Activated naive CD4-positive, alpha-beta T cell treated with Interleukin-2 at 50 U/mL for 16 hours (primary cell): ENCODE measurements around the gene PEX3.
"Not testable (repeated sequence)": the region's sequence is repeated elsewhere in the genome, so short reads cannot be mapped to it uniquely, and the experiment has no call there.

Experiments used
- DNase-seq: peaks from one replicate; pipeline ENCODE4 v3.0.0-alpha.2; 2020

PEX3 gene

DNA sequence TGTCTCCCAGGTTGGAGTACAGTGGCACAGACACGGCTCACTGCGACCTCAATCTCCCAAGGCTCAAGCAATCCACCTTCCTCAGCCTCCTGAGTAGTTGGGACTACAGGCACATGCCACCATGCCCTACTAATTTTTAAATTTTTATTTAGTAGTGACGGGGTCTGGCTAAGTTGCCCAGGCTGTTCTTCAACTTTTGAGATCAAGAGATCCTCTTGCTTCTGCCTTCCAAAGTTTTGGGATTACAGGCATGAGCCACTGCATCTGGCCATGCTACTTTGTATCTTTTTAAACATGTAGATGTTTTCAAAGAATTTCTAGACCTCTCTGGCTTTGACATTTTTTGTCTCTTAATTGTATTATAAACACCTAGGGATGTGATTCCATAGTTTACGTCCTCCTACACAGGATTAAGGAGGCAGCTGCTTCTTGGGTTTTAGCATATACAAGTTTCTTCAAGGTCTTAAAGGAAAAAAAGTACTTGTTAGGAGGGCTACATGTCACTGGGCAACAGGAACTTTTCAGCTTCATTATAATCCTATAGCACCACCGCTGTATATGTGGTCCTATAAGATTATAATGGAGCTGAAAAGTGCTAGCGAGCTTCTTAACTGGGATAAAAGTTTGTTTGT, 1.4 kb upstream of the PEX3 start:
- no peak for DNase-seq

DNA sequence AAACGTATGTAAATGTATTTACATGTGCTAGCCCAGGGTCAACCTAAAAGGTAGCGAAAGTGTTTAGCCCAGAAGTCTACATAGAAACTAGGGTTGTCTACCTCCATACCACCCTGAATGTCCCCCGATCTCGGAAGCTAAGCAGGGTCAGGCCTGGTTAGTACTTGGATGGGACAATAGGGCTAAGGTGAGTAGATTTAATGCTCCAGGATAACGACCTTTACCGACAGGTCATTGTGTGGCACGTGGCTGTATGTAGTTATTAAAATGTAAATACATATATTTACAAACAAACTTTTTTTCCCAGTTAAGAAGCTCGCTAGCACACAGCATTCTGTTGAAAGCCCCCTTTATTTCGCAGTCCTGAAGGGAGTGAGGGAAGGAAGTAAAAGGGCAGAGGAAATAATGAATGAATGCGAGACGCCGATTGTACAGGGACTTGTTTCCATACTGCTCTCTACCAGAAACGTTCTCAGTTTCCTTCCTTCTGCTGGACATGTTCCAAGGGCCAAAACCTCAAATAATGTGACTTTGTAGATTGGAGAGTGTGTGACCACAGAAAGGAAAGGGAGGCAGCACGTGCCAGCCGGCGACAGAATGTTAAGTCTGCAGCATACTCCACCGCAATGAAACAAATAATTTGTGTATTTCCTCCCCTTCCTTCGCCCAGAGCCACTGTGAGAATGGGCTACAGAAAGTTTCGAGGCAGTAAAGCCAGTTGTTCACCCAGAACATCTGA, 722 bp upstream of the PEX3 start:
- DNase-seq = peak; percentile 35

DNA sequence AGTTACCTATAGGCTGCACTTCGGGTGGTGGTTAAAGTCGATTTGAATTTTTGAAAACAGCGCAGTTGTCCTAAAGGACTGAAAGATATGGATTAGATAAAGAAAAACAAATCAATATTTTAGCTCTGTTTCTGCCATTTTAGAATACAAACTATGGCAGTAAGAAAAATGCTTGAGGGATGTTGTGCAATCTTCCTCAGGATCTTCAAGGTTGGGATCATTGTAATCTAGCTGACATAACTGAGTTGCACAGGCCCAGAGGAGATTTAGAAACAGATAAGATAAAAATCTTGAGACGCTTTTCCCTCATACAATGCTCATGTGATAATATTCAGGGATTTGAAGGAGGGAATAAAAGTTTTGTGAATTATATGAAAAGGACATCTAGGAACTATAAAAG, 926 bp downstream of the PEX3 start:
- no peak for DNase-seq

DNA sequence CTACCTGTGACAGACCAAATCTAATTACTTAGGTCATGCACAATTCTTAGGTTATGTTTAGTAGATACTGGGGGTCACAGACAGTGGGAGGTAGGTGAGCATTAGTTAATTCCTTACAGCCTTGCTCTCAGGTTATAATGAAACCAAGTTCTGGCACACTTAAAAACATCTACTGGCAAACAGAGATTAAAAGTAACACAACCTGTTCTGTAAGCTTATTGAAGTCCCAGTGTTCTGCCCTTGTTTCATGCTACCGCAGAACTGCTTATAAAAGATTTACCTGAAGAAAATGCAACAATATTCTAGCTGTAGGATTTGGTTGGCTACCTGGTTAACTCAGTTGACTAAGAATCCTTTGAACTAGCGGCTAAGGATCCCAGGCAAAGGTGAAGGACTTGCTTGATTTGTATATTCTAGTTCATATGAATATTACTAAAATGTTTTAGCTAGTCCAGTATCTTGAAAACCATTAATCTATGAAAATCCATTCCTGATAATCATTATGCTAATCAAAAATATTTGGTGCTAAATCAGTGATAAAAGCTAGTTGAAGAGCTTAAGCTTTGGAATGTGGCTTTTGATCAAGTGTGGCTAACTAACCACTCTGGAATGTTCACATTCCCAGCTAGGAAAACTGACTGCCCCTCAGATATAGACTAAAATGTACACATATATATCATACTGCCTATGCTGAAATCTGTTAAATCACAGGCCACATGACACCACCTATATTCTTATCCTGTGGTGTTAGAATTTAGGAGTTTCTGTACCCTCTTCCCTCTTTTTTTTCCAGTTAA, 7.2 kb downstream of the PEX3 start:
- DNase-seq = no peak

DNA sequence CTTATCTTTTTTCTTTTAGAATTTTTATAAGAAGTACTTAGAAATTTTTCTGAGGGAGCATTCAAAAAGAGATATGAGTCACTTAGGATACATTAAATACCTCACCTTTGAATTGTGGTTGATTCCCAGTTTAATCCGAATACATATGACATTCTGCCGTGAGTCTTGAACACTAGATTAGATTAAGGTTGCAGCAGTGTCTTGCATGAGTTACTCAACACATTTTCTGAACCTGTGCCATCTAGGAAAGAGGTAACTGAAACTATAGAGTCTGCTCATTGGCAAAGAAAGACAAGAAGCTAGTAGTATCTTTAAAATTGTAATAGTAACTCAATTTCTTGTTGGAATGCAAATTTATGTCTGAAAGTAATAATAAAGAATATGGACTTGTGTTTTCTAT, 14.9 kb downstream of the PEX3 start:
- DNase-seq = no peak

DNA sequence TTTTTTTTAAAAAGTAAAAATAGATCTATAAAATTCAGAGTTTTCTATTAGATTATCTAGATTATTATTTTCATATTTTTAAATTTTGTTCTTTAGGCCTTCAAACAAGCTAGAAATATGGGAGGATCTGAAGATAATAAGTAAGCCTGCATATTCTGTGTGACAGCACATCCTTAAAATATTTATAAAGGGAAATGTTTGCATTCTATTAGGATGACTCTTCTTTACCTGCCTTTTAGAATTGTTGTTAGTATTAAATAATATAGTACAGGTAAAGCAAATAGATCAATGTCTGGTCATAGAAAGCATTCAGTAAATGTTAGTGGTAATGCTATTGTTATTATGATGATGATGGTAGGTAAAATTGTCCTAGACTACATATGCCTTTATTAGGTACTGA, 17.4 kb downstream of the PEX3 start:
- no peak for DNase-seq

DNA sequence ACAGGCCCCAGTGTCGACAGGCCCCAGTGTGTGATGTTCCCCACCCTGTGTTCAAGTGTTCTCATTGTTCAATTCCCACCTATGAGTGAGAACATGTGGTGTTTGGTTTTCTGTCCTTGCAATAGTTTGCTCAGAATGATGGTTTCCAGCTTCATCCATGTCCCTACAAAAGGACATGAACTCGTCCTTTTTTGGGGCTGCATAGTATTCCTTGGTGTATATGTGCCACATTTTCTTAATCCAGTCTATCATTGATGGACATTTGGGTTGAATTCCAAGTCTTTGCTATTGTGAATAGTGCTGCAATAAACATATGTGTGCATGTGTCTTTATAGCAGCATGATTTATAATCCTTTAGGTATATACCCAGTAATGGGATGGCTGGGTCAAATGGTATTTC, 18.2 kb downstream of the PEX3 start:
- DNase-seq = not testable (repeated sequence)

DNA sequence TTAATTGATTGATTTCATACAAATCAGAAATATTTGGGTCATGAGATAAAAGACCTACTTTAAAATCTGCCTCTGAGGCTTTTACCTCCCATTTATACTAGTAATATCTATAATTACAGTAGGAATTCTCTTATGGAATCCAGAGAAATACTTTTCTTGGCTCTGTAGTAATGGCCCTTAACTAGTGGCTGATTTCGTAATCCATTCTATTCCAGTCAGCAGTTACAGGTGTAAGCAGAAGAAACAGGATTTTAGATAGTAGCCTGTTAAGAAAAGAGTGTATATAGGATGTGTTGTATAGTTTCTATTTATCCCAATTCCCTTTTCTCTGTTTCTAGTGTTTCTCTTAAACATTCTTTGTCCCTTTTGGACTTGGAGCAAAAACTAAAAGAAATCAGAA, 21.2 kb downstream of the PEX3 start:
- DNase-seq = no peak

DNA sequence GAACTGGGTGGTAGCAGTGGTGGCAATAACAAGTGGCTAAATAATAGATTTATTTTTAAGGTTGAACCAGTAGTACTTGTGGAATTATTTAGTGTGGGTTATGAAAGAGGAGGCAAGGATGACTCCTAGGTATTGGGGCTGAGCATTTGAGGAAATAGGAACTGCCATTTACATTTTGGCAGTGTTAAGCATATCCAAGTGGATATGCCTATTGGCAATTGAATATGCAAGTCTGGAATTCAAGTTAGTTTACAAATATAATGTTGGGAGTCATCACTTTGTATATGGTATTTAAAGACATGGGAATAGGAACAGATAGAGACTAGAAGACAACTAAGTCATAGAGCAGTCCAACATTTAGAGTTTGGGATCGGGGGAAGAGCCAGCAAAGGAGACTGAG, 25.9 kb downstream of the PEX3 start:
- DNase-seq = no peak

DNA sequence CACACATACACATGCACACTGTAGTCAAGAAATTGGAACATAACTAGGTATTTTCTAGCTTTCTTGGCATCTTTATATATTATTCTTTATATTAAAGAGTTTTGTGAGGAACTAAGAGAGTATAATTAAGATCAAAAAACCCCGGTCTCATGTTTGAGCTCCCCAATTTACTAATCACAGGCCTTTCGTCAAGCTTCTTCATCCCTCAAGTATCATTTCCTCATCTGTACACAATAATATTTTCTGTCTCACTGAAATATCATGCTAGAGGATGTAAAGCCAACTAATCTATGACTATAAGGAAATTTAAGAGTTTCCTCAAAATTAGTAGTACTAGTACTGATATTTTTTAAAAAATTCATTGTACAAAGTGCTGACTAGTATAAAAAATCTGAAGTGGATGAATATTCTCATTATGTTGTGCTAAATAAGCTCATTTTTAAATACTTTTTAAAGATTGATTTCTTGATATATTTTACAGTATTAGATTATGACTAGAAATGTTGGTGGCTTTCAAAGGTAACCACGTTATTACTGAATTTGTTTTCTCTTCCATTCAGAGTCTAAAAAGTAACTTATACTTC, 28.0 kb downstream of the PEX3 start:
- DNase-seq = no peak

DNA sequence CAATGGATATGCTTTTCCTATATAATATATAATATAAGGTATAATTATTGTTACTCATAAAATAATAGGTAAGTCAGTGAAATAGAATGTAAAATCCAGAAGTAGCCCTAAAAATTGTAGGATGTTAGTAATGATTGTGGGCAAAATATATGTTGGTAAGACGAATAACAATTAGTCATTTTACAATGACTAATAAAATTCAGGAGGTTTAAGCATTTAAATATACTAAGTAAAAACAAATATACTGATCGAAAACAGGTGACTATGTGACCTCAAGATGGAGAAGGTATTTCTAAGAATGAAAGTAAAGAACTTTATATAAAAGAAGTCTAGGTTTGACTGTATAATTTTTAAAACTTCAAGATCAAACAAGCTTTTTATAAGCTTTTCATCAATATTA, 32.0 kb downstream of the PEX3 start:
- DNase-seq = no peak

DNA sequence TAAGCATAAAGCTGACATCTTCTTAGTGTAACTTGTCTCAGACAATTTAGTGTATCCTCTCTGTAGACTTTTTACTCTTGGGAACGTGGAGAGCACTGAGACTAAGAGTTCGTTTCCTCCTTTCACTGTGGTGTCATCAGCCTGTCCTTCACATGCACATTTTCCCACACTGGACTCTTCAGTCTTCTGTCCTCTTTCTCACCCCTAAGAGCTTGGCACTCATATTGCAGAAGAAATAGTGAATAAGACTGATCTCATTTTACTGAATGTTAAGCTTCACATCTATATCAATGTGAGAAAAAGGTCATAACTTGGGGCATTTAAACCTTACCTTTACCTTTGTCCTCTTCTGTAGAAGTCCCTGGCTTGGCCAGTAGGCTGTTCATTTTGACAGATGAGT, 35.4 kb downstream of the PEX3 start:
- DNase-seq = no peak

DNA sequence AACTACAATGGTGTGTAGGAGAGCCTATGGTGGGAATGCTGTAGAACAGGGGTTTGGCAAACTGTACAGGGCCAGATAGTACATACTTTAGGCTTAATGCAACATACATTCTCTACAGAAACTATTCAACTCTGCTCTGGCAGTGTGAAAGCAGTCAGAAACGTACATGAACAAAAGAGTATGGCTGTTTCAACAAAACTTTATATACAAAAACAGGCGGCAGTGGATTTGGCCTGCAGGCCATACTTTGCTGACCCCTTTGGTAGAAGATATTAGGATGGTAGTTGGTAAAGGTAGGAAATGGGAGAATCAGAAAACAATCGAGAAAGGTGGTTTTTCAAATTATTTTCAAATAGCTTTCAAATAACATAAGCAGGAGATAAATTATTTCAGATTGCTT, 36.1 kb downstream of the PEX3 start:
- DNase-seq = no peak

DNA sequence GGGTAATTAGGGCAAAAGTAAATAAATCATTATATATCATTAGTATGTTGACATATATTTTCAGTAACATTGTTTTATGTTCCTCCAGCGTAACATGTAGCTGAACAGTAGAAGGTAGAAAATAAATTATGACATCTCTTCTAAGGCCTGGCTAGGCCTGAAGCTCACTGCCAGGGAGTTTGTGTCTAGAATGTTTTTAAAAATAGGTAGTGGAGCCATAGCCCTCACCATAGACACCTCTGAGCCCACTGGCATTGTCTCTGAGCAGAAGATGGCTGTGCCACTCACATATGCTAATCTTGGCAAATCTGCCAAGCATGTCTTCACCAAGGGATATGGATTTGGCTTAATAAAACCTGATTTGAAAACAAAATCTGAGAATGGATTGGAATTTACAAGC, 39.6 kb downstream of the PEX3 start:
- DNase-seq = no peak

DNA sequence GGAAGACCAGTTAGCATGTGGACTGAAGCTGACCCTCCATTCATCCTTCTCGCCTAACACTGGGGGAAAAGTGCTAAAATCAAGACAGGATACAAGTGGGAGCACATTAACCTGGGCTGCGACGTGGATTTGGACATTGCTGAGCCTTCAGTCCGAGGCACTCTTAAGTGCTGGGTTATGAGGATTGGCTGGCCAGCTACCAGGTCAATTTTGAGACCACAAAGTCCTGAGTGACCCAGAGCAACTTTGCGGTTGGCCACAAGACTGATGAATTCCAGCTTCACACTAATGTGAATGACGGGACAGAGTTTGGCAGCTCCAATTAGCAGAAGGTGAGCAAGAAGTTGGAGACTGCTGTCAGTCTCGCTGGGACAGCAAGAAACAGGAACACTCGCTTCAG, 40.2 kb downstream of the PEX3 start:
- no peak for DNase-seq

DNA sequence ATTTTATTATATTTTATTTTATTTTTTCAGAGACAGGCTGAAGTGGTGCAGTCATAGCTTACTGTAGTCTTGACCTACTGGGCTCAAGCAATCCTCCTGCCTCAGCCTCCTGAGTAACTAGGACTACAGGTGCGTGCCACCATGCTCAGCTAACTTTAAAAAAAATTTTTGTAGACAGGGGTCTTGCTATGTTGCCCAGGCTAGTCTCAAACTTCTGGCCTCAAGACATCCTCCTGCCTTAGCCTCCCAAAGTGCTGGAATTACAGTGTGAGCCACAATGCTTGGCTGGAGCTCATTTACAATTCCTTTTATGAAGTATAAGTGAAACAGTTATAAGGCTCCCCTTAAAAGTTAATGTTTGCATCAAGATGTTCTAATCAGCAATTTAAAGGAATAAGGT, 46.4 kb downstream of the PEX3 start:
- DNase-seq = no peak

DNA sequence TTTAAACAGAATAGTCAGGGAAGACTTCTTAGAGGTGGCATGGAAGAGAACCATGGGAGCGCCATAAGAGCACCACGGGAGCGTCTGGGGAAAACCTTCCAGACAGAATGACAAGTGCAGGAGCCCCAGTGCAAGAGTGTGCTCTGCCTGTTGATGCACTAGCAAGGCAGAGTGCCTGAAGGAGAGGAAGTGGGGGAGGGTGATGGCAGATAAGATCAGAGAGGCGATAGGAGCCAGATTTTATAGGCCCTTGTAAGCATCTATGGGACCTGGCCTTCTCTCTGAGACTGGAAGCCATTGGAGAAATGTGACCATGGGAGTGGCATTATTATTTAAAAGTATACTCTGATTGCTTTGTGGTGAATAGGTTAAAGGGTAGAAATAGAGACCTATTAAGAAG, 47.8 kb downstream of the PEX3 start:
- no peak for DNase-seq

DNA sequence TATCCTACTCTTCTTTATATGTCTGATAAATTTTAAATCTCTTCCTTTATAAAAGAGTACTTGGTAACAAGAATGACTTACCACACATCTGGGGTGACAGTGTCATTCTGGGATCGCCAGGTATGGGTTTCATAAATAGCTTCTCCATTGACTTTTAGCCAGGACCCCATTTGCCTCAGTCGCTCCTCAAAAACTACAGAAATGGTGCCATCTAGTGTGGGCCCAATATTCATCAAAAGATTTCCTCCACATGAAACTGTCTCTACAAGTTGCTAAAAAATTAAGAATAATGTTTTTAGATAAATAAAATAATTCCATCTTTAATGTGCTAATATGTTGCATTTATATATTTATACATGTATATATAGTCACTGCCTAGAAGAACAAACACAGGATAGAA, 51.2 kb downstream of the PEX3 start:
- no peak for DNase-seq

DNA sequence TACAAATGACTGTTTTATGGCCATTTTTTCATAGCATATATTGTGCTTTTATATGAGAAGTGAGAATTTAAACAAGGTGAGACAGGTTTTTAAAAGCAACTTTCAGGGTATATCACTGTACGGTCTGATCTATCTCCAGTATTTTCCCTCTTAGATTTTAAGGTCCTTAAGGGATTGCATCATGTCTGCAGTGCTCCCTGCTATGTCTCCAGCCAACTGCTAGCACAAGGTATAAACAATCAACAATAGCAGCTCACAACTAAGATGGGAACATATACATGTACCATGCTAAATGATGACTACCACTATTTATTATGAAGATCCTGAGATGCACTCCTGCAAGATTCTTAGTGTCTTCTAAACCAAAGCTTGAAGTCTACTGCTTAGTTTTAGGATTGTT, 53.8 kb downstream of the PEX3 start:
- no peak for DNase-seq

DNA sequence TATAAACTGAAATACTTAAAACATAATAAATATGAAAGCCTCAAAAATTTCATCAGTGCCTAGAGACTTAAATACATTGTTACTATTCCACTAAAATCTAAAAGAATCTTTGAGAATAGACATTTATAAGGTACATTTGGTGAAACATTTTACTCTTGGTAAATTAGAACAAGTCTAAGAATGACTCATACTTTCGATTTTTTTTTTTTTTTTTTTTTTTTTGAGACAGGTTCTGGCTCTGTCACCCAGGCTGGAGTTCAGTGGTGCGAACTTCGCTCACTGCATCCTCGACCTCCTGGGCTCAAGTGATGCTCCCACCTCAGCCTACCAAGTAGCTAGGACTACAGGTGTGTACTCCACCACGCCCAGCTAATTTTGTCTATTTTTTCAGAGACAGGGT, 54.5 kb downstream of the PEX3 start:
- no peak for DNase-seq

DNA sequence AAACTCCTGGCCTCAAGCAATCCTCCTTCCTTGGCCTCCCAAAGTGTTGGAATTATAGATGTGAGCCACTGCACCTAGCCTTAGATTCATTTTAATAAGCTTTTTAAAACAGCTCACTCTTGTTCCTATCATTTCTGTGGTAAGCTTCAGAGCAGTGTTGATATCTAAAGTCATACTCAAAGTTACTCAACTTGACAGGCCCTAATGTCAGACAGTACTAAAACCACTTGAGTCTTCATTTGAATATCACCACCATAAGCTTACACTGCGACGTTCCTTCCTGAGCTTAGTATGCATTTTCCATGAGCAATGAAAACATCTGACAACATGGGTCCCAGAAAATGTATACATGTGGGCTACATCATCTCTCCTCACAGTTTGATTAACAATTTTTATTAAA, 54.9 kb downstream of the PEX3 start:
- DNase-seq = no peak

DNA sequence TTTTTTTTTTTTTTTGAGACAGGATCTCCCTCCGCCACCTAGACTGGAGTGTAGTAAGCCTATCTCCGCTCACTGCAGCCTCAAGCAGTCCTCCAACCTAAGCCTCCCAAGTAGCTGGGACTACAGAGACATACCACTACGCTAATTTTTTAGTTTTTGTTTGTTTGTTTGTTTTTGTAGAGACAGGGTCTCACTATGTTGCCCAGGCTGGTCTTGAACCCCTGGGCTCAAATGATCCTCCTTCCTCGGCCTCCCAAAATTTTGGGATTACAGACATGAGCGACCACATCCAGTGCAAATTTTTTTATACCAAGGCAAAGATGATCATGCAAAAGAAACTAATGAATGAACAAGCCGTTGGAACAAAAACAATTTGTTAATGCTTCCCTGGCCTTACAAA, 55.6 kb downstream of the PEX3 start:
- no peak for DNase-seq

DNA sequence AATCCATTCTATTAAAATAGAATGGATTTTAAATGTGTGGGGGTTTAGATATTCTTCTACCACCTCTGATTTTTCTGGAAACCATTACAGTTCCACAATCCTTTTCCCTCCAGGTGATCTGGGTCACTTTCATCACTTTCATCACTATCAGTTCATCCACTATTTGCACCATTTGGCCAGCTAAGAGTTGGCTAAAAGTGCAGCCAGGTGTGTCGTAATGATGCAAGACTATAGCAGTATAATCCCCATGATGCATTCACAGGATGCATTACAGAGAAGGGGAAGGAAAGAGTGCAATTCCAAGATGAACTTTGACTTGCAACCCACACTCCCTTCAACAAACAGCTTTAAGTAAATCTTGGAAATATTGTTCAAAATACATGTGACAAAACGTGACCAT, 56.0 kb downstream of the PEX3 start:
- no peak for DNase-seq
